ENCODE measurements around the gene C10orf143. TPM values are rescaled to one million over a fixed set of nuclear protein-coding genes. Genes with fewer than 3 reads are reported as not detected.

C10orf143 gene
- total RNA-seq, 3 donors from 2014 or later = 2.3 to 10.4 (median 4.2) TPM

GRCh38 chr10:130079614-130080460 is 30.8 kb downstream of the C10orf143 start:
- Histone ChIP-seq H3K9me3 (no peaks in the 10 kb centered on the region), H3K36me3 (ENCODE audit: low read depth) (no peaks in the 10 kb centered on the region), H3K4me1 (ENCODE audit: low read depth) (no peaks in the 10 kb centered on the region), H3K4me3 (no peak overlapping the region)
- no peak for DNase-seq
- no peak for TF ChIP-seq CTCF (IDR thresholded peaks at IDR 0.05)
- intact Hi-C loops (cut with DNase I, micrococcal nuclease) = no loop called here
- no peak for ATAC-seq

DNA sequence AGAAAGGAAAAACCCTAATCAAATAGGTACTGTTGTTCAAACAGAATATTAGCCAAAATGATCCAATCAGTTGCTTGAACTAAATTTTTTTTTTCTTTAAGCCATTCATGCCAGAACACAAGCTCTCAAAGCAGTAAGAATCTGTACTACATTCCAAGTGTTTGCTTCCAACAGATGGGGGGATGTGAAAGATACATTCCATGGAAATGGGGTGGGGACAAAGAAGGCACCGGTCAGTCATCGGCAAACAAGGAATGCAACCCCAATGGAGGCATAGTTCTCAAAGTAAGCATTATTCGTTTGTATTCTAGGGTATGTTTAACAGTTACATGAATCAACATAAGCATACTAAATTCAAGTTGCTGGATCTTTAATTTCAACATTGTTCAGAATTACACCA is 32.5 kb downstream of the C10orf143 start:
- H3K4me3 ChIP-seq = no peak overlapping the region
- no peak for ATAC-seq
- no peaks in the 10 kb centered on the region for H3K4me1 ChIP-seq (ENCODE audit: low read depth)
- H3K36me3 ChIP-seq (ENCODE audit: low read depth) = no peaks in the 10 kb centered on the region
- no peaks in the 10 kb centered on the region for H3K9me3 ChIP-seq
- intact Hi-C loops (cut with DNase I, micrococcal nuclease) = no loop called here
- no peak for TF ChIP-seq CTCF (IDR thresholded peaks at IDR 0.05)
- DNase-seq = no peak

DNA sequence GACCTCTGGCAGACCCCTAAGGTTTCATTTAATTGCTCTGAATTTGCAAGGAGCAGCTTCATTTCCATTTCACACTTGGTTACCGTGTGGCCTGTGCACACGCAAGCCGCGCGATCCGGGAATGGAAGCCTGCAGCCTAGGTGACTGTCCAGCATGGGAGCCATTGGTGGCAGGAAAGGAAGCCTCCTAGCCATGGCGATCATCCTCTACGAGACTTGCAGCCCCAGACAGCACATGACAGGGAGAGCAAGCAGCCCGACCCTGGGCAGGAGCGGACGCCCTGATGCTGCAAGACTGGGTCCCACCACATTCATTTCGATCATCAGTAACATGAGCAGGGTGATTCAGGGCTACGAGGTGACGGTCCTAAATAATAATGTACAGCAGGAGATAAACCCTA is 33.9 kb downstream of the C10orf143 start:
- ATAC-seq (no peak), DNase-seq (no peak)
- intact Hi-C loops (cut with DNase I, micrococcal nuclease) = no loop called here
- Histone ChIP-seq H3K4me1 (ENCODE audit: low read depth) (no peaks in the 10 kb centered on the region), H3K9me3 (no peaks in the 10 kb centered on the region), H3K4me3 (no peak overlapping the region), H3K36me3 (ENCODE audit: low read depth) (no peaks in the 10 kb centered on the region)
- no peak for TF ChIP-seq CTCF (IDR thresholded peaks at IDR 0.05)

DNA sequence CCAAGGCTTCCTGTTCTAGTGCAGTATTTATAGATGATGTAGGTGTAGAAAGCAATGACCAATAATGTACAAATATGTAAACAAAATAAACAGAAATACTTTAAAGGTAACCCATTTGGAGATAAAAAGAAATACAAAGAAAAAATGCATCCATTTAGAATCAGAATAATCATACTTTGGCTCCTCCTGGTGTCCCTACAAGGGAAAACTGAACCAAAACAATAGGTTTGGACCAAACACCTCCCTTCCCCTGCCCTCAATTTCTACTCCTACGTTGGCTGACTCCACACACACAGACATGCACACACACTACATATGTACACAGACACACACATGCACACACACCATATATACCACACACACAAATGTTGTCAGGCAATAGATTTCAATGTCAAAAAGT is 36.0 kb downstream of the C10orf143 start:
- no peak for ATAC-seq
- no peaks in the 10 kb centered on the region for H3K9me3 ChIP-seq
- intact Hi-C loops (cut with DNase I, micrococcal nuclease) = no loop called here
- no peak for DNase-seq
- no peaks in the 10 kb centered on the region for H3K36me3 ChIP-seq (ENCODE audit: low read depth)
- H3K4me3 ChIP-seq = no peak overlapping the region
- no peaks in the 10 kb centered on the region for H3K4me1 ChIP-seq (ENCODE audit: low read depth)
- no peak for TF ChIP-seq CTCF (IDR thresholded peaks at IDR 0.05)

DNA sequence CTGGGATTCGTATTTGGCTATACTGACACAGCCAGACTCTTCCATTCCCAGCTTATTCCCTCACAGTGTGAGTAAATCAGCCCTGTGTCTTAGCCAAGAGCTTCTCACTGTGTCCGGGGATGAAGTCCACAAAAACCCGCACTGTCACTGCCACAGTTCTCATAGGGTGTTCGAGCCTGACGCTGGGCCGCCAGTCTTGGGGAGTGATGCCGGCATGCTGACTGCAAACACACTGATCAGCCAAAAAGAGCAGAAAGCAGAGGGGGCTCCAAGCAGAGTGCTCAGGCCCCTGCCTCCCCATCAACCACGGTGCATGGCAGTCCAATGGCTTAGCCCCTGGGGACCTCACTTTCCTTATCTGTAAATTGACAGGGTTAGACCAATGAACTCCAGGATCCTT is 36.7 kb downstream of the C10orf143 start:
- no peak for TF ChIP-seq CTCF (IDR thresholded peaks at IDR 0.05)
- H3K36me3 ChIP-seq (ENCODE audit: low read depth) = no peaks in the 10 kb centered on the region

More for the DNA sequence above, 36.7 kb downstream of the C10orf143 start:
- Histone ChIP-seq H3K9me3 (no peaks in the 10 kb centered on the region), H3K4me1 (ENCODE audit: low read depth) (no peaks in the 10 kb centered on the region), H3K4me3 (no peak overlapping the region)
- DNase-seq (no peak), ATAC-seq (no peak)
- intact Hi-C loops (cut with DNase I, micrococcal nuclease) = no loop called here
